Measurements from ENCODE around the gene CTBP1.

Gene CTBP1

DNA sequence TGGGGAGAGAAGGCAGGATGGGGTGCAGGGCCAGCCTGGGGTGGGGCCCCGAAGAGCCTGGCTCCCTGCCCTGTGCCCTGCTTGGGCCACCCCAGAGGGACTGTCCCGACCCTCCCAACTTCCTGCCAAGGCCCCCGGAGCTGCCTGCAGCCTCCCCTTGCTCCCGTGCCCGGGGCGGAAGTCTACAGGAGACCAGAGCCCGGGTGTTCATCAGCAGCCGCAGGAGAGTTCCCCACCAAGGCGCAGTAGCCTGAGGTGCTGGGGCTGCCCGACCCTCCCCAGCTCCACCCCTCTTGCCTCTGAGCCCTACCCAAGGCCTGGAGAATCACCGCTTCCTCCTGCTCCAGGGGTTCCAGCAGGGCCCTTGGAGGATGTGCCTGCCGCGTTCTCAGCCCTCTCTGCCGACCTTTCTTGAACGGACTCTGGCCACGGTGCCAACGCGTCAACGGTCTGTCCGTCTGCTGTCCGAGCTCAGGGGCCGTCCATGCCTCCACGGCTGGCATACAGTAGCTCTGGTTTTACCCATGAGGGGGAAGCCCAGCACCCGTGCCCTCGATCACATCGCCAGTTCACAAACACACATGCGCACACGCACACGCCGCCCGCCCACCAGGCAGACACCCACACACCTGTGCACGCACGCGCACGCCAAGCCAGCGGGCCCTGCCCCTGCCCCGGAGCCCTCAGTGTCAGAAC, 40.5 kb downstream of the CTBP1 start:
- no peak for DNase-seq

DNA sequence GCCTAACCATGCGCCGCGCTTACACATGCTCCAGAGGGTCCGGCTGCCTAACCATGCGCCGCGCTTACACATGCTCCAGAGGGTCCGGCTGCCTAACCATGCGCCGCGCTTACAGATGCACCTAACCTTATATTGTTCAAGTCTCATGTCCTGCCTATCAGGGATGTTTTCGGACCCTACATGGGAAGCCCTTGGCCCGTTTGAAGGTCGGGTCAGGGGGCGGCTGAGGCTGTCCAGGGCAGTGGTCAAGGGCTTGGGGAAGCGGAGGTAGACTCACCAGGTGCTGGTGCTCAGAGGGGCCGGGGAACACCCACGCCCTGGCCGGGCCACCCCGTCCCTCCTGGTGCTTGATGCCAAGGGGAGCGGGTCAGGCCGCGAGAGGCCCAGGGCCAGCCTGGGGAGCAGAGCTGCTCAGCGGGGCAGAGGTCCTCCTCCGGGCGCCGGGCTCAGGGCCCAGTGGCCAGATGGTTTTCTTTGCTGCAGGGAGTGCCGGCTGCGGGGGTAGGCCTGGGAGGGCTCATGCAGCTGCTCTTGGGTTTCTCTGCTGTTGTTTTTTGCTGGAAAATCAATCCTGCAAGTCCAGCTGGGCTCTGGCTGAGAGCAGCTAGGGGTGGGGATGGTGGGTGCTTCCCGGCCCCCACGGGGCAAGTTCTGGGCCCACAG, 41.2 kb downstream of the CTBP1 start:
- peak; percentile 32 for DNase-seq

DNA sequence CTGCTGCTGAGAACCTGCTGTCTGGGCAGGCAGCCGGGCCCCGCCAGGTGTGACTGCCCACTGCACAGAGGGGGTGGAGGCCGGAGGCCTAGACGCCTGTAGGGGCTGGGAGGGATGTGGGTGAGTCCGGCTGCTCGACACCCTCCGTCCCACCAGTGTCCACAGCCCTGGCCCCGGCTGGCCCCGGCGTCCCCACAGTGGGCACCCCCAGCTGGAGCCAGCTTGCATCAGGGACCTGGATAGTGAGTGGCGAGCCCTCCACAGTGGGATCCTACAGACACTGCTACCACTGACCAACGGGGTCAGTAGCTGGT, 41.8 kb downstream of the CTBP1 start:
- no peak for DNase-seq

DNA sequence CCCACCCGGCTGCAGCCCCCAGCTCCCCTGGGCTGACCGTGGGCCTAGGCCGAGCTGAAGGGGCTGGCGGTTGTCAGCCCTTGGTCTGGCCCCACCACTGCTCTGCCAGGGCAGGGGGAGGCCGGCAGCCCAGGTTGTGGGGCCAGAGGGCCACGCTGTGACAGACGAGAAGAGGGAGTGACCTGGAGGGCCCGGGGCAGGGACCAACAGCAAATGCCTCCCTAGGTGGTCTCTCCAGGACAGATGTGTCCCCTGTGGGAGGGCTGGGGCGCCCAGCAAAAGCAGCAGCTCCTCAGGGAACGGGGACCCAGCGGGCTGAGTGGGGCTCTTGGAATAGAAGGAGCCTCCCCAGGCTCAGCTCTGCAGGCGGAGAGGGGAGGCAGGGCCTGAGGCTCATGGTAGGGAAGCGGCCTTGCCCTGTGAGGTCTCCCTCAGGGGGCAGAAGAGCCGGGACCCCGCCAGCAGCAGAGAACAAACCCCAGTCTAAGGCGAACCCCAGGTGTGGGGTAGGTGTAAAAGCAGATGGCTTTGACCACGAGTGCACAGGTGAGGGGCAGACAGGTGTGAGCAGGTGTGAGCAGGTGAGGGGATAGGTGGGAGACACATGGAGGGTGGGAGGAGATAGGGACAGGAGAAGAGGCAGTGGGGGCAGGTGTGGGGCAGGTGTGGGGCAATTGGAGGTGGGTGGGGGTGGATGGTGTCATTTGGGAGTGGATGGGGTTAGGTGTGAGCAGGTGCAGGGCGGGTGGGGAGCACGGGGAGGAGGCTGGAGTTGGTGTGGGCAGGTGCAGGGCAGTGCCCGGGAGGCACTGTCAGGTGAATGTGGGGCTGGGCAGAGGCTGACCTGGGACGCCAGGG, 42.4 kb downstream of the CTBP1 start:
- DNase-seq, result no peak

DNA sequence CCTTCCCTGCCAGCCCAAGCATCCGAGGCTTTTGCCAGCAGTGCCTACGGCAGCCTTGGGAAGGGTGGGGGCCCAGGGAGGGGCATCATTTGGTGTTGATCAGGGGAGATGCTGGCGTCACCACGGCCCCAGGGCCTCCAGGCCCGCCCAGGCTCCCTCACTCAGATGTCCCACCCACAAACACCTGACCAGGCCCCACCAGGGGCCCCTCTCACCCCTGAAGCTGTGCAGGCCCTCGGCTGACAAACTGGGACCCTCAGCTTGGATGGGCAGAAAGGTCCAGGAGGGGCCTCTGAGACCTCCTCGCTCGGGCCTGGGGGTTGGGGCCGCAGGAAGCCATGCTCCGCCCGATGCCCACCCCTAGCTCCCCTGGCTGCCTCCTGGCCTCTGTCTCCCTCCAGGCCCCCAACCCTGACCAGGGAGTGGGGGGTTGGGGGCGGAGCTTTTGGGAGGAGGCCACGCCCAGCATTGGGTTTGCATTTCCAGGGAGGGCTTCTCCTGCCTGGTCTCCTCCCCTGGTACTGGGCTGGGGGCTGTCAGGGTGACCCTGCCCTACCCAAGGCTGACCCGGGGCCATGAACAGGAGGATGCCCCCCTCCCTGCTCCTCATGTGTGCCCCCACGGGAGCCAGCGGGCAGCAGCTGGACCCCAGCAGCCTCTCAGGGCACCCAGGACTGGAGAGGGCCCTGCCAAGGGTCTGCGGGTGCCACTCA, 43.2 kb downstream of the CTBP1 start:
- DNase-seq, result no peak

DNA sequence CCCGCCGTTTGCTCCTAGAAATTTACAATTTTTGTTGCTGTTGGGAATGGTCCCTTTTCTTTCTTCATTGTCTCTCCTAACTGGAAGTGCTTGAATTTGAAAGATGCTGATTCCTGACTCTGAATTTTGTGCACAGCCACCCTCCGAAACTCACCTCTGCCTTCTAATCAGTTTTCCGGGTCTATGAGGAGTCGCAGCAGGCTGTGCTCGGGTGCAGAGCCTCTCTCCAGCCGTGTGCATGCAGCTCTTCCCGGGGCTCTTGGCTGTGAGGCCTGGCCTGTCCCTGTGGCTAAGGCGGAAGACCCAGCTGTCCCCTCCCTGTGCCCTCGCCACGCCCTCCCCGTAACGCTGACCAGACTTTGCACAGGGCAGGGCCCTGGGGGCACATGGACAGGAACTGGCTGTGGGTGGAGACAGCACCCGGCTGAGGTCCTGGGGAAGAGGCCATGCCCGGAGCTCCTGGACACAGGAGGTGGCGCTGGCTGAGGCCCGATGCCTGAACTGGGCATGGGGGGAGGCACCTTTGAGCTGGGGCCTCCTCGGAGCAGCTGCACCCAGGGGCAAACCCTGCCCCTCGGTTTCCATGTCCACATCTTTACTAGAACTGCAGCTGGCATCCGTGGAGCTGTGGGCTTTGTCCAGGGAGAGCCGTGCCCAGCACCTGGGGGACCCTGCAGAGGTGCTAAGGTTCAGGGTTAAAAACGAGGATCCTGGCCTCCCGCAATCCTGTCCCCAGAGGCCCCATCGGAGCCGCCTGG, 43.9 kb downstream of the CTBP1 start:
- no peak for DNase-seq

DNA sequence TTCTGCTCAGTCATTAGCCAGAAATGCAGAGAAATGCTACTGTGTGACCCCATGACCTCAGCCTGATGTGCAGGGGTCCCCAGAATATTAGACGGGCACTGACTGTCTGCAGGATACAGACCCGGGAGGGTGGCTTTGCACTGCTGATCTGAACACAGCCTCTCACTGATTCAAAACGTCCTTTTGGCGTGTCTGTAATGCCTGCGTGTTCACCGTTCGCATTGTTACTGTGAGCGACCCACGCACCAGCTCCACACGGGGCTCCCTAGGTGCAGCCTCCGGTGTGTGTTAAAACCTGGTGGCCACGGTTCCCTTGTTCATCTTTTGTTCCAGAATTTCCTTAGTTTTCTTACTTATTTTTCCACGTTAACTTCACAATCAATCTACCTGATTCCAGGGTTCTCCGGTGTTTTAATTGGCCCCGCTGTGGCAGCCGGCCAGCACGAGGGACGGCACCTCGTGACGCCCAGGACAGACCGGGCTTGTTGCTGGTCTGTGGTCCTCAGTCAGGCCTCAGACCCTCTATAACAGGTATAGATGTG, 44.6 kb downstream of the CTBP1 start:
- DNase-seq, result no peak

DNA sequence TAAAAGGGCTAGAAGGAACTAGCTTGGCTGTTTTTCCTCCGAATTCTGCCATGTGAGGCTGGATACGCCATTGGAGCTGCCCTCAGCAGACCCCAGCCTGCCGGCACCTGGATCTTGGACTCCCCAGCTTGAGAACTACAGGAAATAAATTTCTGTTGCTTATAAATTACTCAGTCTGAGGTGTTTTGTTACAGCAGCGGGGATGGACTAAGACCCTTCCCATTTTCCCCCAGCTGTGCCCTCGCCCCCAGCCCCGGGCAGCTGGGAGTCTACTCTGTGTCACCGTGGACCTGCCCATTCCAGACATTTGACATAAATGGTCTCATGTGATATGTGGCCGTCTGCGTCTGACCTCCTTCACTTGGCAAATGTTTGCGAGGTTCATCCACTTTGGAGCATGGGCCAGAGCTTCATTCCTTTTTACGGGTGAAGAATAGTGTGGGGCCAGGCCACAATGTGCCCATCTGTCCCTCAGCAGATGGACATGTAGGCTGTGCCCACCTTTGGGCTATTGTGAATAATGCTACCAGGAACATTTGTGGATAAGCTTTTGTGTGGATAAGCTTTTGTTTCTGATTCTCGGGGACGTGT, 45.8 kb downstream of the CTBP1 start:
- DNase-seq, result no peak

DNA sequence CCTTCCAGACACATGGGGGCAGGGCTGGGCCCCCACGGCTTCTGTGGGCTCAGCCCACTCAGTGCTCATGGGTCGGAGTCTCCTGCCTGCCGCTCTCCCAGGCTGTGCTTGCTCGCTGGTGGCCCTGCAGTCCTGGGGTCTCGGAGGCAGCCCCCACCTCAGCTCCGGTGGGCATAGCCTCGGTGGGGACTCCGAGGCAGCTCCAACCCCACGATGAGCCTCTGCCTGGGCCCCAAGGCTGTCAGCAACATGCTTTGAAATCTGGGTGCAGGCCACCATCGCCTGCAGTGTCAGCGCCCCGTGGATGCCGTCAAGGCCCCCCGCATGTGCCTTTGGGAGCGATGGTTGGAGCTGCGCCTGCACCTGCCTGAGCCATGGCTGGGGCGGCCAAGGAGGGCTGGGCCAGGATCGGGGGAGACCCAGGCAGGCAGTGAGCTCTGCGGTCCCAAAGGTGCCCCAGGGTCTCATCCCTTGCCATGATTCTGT, 46.4 kb downstream of the CTBP1 start:
- DNase-seq, result no peak

DNA sequence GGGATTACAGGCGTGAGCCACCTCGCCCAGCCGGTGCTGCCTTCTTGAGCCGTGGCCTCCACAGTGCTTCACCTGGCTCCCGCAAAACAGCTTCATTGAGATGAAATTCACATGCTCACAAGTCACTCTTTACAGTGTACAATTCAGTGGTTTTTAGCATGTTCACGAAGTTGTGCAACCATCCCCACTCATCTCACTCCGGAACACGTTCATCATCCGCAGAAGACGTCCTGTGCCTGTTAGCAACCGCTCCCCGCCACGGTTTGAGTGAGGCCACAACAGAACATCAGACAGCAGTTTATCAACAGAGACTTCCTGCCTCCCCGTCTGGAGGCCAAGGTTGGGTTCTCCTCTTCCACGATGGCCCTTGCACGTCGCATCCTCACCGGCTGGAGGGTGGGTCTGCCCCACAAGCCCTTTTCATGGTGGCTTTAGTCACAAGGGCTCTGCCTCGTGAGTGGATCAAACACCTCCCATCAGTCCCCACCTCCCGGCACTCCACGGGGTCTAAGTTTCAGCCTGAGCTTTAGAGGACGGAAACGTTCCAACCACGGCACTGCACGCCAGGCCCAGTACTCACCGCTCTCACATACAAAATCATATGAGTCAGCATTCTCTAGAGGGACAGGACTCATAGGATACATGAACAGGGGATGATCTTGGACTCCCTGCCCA, 46.9 kb downstream of the CTBP1 start:
- no peak for DNase-seq

DNA sequence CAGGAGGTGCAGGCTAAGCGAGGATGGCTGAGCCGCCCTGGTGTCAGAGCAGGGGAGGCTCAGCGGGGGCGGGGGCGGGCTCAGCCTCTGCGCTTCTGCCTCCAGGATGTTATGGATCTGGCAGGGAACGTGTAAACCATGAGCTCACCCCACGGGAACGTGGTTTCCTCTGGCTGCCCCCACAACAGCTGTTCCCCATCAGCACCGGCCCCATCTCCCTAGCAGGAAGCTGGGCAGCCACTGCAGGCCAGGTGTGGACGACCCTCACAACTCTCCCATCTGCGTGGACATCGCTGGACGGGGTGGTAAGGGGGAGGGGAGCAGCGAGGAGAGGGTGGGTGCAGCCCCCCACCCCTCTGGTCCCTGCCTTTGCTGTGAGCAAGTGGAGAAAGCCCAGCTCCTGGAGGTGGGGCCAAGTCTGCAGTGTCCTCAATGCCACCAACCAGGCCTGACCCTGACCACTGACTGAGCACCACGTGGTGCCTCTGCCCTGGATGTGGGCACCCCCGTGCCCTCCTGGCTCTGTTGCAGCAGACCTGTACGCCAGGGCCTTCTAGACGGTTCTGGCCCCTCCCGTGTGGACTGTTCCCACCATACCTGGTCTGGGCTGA, 48.4 kb downstream of the CTBP1 start:
- peak; percentile 46 for DNase-seq

DNA sequence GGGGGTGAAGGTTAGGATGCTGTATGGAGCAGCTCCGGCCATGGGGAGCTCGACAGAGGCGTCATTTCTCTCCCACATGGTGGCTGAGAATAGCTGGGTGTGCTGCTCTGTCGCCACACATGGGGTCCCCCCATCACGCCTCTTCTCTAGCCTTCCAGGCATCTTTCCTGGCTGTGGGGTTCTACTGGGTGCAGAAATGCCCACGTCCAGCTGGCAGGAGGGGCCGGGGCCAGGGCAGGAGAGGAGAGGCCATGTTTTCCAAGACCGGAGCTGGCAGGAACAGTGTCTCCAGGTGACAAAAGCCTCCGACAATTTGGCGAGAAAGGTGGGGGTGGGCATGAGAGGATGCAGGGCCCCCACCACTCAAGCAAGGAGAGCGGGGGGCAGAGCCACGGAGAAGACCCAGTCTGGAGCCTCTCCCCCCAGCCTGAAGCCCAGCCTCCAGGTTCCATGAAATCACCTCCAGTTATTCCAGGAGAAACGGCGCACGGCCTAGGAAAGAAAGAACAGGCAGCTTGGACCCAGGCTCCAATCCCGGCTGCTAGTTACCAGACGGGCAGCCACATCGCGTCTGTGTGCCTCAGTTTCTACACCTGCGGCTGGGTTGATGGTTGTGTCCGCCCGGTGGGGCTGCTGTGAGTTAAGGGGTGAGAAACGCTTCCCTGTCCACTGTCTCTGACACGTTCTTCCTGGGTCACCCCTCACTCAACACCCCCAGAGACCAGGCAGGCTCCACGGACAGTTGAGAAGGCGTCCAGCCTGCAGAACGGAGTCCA, 49.2 kb downstream of the CTBP1 start:
- DNase-seq, result no peak

DNA sequence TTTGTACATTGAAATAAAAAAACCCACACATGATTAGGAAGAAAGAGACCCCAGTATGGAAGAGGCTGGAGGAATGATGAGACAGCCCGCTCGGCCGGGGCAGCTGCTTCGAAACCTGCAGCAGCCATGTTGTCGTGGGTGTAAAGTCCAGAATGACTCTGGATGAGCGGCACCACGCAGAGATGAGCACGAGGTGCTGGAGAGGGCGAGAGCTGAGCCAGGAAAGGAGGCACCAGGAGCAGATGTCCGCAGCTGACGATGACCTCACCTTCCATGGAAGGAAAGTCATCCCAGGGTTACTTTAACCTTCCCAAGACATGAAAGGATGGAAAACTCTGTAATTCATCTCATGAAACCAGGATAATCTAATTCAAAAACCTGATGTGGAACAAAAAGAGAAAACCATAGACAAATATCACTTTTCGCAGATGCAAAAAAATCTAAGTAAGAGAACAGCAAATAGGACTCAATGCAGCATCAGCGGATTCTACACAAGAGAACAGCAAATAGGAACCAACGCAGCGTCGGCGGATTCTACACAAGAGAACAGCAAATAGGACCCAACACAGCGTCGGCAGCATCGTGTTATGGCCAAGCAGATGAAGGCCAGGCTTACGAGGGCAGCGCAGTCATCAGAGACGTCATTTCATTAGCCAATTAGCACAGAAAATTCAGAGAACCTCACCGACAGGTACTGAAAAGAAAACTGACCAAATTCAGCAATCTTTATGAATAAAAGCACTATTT, 50.7 kb downstream of the CTBP1 start:
- no peak for DNase-seq

DNA sequence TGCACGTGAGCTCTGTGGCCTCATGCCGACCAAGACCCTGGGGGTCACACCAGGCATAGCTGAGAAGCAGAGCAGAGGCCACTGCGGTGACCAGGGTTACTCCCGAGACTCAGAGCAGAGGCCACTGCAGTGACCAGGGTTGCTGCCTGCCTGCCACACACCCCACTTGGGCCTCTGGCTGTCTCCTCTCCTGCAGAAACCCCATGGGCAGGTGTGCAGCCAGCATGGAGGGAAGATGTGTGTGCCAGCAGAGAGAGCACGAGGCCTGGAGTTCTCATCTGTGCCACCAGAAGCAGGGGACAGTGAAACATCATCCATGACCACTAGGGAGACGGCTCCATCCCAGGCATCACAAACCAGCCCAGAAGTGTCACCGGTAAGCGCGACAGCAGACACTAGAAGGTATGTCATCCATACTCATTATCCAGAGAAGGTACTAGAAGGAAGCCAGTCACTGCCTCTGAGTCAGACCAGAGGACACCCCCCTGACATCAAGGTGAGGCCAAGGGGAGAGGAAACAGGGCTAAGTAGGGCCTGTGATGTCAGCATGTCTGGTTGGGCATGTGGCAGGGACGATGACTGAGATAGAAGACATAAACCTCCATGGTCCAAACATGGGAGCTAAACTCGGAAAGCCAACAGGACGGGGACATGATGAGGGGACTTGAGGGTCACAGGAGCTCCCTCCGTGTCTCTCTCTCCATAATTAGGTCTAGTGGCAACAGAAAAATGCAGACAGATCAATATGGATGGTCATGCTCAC, 52.3 kb downstream of the CTBP1 start:
- DNase-seq, result no peak

DNA sequence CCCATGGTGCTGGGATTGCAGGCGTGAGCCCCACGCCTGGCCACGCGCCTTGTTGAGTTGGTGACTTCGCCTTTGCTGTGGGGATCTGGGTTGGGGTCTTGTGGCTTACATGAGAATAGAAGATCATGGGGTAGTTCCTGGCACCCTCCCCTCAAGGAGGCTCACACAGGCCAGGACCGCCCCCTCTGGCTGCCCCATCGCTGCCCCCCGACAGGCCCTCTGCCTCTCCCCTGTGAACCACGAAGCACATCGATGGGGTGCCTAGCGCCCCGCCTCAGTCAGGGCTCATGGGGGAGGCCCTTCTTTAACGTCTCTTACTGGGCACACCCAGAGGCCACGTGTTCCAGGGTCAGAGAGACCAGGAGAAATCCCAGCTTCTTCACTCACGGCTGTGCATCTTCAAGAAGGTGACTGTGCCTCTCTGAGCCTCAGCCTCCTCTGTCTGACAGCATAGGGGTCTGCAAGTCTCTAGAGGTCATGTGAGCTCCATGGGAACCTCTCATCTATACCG, 53.0 kb downstream of the CTBP1 start:
- no peak for DNase-seq

DNA sequence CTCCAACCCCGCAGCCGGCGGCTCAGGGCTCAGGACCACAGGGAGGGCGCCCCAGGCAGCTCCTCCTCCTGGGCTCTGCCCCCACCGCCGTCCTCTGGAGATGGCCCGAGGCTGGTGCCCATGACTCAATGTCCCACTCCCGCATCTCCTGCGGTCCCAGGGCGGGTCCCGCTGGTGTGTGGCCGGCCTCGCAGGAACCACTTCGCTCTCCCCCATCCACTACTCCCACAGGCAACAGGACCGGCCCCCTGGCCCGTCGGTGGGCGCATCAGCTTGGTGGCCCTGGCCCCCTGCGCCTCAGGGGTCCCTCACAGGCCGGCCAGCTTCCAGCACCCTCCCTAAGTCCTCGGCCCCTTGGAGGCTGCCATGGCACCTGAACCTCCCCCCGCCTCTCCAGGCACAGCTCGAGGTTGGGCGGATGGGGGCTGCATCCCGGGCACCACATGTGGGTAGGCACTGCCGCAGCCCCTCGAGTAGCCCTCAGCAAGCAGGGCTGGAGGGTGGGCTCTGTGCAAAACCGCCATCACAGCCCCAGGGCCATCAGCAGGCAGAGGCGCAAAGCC, 53.7 kb downstream of the CTBP1 start:
- DNase-seq, result no peak

DNA sequence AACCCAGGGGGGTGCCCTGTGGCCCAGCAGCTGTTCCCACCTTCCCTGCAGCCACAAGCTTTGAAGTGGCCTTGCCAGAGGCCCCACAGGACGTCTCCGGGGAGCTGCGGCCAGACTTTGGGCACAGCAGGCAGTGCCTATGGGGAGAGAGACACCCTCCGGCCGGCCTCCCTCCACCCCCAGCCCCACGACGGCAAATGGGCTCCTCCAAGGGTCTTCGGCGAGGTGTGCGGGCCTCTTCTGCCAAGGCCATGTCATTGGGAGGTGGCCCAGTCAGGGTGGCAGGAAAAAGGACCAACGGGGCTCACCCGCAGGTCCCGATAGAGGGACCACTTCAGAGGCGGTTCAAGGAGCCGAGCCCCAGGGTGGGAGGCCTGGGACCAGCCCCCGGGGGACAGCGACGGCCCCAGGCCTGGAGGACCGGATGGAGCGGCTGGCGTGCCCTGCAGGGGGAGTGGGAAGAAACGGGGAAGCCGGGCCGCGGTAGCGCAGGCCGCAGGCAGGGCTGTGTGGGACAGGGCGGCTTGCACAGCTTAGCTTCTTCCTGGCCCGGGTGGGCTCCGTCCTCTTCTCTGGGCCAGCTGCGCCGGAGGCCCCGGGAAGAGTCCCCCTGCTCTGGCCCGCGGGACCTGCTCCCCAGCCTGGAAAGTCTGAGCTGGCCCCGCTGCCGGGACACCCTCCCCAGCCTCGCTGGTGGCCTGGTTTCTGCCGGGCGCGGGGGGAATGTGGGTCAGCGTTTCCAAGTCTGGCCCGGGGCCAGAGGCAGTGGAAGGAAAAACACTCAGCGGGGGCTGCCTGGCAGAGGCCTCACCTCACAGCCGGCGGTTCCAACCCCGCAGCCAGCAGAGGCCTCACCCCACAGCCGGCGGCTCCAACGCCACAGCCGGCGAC, 54.7 kb downstream of the CTBP1 start:
- DNase-seq, result no peak

Data from NCI-H1694 treated with DMSO at 0.1 percent for 48 hours (cell line).